ENCODE measurements around the gene FARS2.

DNA sequence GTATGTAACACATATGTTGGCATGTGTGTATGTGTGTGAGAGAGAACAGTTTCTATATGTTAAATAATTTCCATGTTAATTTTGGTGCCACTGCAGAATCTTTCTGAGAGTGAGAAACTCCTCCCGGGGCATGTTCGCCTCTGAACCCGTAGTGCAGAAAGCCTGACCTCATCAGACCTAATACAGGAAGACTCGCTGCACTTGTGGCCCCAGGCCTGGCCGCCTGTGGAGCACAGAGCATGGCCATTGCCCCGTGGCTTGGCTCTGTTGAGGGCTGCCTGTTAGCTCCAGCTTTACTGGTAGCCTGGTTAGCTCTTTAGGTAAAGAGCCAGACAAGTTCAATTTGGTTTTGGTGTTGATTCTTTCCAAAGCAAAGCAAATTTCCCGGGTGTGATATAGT, 25.5 kb downstream of the FARS2 start:
- TF ChIP-seq, protein P1, sequence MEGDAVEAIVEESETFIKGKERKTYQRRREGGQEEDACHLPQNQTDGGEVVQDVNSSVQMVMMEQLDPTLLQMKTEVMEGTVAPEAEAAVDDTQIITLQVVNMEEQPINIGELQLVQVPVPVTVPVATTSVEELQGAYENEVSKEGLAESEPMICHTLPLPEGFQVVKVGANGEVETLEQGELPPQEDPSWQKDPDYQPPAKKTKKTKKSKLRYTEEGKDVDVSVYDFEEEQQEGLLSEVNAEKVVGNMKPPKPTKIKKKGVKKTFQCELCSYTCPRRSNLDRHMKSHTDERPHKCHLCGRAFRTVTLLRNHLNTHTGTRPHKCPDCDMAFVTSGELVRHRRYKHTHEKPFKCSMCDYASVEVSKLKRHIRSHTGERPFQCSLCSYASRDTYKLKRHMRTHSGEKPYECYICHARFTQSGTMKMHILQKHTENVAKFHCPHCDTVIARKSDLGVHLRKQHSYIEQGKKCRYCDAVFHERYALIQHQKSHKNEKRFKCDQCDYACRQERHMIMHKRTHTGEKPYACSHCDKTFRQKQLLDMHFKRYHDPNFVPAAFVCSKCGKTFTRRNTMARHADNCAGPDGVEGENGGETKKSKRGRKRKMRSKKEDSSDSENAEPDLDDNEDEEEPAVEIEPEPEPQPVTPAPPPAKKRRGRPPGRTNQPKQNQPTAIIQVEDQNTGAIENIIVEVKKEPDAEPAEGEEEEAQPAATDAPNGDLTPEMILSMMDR (IDR thresholded peaks at IDR 0.05 in 8 of 11, conservative IDR thresholded peaks at IDR 0.05 in 3 of 11): no peak
- peak in 1 of 3 donors; percentile 15 for TF ChIP-seq POLR2AphosphoS5 (IDR thresholded peaks at IDR 0.05)

Measured in spleen (tissue), 7 donors.